HEK293T (cell line): ENCODE measurements around the gene ATP7A.

Source experiments
- CTCF ChIA-PET: fragments of 350-600 bp; formaldehyde crosslinking; extraction: SDS; loops from one replicate; lab custom pipeline; 2021; ENCODE audit warnings: antibody characterized with exemption, inconsistent platforms; lab: Yijun Ruan, JAX
- POLR2A ChIA-PET: fragments of 350-600 bp; formaldehyde crosslinking; extraction: SDS; loops from one replicate; lab custom pipeline; 2020; ENCODE audit warnings: antibody characterized with exemption, inconsistent platforms; lab: Yijun Ruan, JAX
- DNase-seq: peaks from one replicate; pipeline ENCODE4 v3.0.0; 2012; ENCODE audit warnings: mixed read lengths; ENCODE audit errors: extremely low spot score
- ARNT ChIP-seq: fragments of 450-650 bp; IDR thresholded peaks from 2 replicates; pipeline ENCODE4 v1.6.1; 2017; ENCODE audit warnings: mild to moderate bottlenecking
- BHLHE40 ChIP-seq: fragments of 450-650 bp; IDR thresholded peaks from 2 replicates; pipeline ENCODE4 v1.6.1; 2016; ENCODE audit warnings: mild to moderate bottlenecking, moderate library complexity, borderline replicate concordance
- CTBP1 ChIP-seq: fragments of 450-650 bp; IDR thresholded peaks from 2 replicates; pipeline ENCODE4 v1.6.1; 2016; ENCODE audit warnings: borderline replicate concordance
- ELF4 ChIP-seq: fragments of 450-650 bp; IDR thresholded peaks from 2 replicates; pipeline ENCODE4 v1.6.1; 2017; ENCODE audit warnings: antibody characterized with exemption
- FOXA1 ChIP-seq: fragments of 450-650 bp; IDR thresholded peaks from 2 replicates; pipeline ENCODE4 v1.6.1; 2016; ENCODE audit warnings: mild to moderate bottlenecking
- FOXK2 ChIP-seq: fragments of 450-650 bp; IDR thresholded peaks from 2 replicates; pipeline ENCODE4 v1.6.1; 2016; ENCODE audit warnings: mild to moderate bottlenecking
- FOXM1 ChIP-seq: fragments of 450-650 bp; IDR thresholded peaks from 2 replicates; pipeline ENCODE4 v1.6.1; 2017; ENCODE audit warnings: mild to moderate bottlenecking, borderline replicate concordance
- HDGF ChIP-seq: fragments of 450-650 bp; IDR thresholded peaks from 2 replicates; pipeline ENCODE4 v1.6.1; 2017; ENCODE audit warnings: antibody characterized with exemption, borderline replicate concordance
- L3MBTL2 ChIP-seq: fragments of 450-650 bp; conservative IDR thresholded peaks from 2 replicates; pipeline ENCODE4 v1.6.1; 2016; ENCODE audit warnings: mild to moderate bottlenecking
- LEF1 ChIP-seq: fragments of 450-650 bp; IDR thresholded peaks from 2 replicates; pipeline ENCODE4 v1.6.1; 2017; ENCODE audit warnings: mild to moderate bottlenecking, borderline replicate concordance
- NFRKB ChIP-seq: fragments of 450-650 bp; IDR thresholded peaks from 2 replicates; pipeline ENCODE4 v1.6.1; 2016; ENCODE audit warnings: mild to moderate bottlenecking, moderate library complexity
- SP1 ChIP-seq: fragments of 450-650 bp; IDR thresholded peaks from 2 replicates; pipeline ENCODE4 v1.6.1; 2017
- SUZ12 ChIP-seq: fragments of 450-650 bp; IDR thresholded peaks from 2 replicates; pipeline ENCODE4 v1.6.1; 2016; ENCODE audit warnings: mild to moderate bottlenecking
- TARDBP ChIP-seq: fragments of 450-650 bp; IDR thresholded peaks from 2 replicates; pipeline ENCODE4 v1.6.1; 2016
- ZNF384 ChIP-seq: fragments of 450-650 bp; IDR thresholded peaks from 2 replicates; pipeline ENCODE4 v1.6.1; 2016
- TF ChIP-seq, protein P1 (sequence below): fragments of 450-650 bp; IDR thresholded peaks from 2 replicates; pipeline ENCODE4 v1.6.1; 2016

Gene ATP7A

DNA sequence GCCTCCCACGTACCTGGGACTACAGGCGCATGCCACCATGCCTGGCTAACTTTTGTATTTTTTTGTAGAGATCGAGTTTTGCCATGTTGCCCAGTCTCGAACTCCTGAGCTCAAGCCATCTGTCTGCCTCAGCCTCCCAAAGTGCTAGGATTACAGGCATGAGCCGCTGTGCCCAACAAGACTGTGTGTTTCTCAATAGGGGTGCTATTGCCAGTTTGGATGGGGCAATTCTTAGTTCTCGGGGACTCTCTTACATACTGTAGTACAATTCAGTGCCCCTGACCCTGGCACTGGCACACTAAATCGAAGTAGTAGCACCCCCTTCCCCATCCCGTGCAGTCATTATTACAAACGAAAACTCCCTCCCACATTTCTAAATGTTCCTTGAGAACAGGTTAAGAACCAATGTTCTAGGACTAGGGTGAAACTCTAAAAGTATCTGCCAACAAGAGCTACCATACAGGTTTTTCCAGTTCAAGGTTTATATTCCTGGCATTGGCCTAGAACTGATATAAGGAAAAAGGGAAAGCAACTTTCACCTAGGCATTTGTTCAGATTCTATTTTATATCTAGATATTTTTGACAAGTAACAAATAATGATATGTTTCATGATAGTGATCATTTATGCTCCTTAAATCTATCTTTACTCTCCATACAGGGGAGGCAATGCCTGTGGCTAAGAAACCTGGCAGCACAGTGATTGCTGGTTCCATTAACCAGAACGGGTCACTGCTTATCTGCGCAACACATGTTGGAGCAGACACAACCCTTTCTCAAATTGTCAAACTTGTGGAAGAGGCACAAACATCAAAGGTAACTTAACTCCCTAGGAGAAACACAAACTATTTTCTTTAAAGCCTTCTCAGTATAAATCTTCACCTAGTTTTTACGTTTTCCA lies 109.3 kb downstream of the ATP7A start:
- no peak for TF ChIP-seq HDGF
- TF ChIP-seq FOXK2, result no peak
- TF ChIP-seq, protein P1, sequence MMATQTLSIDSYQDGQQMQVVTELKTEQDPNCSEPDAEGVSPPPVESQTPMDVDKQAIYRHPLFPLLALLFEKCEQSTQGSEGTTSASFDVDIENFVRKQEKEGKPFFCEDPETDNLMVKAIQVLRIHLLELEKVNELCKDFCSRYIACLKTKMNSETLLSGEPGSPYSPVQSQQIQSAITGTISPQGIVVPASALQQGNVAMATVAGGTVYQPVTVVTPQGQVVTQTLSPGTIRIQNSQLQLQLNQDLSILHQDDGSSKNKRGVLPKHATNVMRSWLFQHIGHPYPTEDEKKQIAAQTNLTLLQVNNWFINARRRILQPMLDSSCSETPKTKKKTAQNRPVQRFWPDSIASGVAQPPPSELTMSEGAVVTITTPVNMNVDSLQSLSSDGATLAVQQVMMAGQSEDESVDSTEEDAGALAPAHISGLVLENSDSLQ, result no peak
- no peak for TF ChIP-seq ARNT
- no peak for TF ChIP-seq SP1
- TF ChIP-seq FOXA1, result no peak
- no peak for TF ChIP-seq BHLHE40
- ChIA-PET POLR2A (no interaction called here), CTCF (no interaction called here)
- DNase-seq, result no peak

DNA sequence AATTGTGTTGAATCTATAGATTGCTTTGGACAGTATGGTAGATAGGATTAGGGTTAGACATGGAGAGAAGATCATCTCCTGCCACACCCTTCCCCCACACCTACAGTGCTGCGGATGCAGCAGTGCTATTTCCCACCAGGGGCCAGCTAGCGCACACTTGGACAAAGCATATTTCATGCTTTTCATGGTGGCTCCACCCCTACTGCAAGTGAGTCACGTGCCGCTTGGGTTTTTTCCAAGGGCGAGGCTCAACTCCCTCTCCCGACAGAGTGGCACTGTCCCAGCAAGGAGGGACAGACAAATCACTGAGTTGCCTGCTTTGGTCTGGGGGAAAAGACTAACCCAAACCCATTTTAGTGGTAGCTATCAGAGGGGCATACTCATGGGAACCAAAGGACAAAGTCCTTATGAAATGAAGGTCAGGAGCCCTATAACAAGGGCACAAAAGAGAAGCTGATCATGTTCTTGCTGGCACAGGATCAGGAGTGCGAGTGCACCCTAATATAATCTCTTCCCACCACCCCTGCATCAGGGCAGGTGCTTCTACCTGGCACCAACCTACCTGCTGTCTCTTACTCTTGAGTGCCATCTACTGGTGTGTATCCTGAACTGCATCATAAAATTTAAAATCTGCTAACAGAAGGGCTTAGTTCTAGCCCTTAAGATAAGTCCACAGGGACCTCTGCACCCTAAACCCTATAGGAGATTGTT lies 114.0 kb downstream of the ATP7A start:
- POLR2A ChIA-PET, result no interaction called here
- TF ChIP-seq FOXM1 (no peak), FOXK2 (no peak), BHLHE40 (no peak), L3MBTL2 (no peak), LEF1 (no peak)
- CTCF ChIA-PET, result interaction anchor here (0.6 to 1.5 kb wide), 10 partner anchors 8 to 1545 kb away, joined by 3 to 7 read pairs (median 4); partner anchors contain the start of gene ATP7A
- peak; percentile 47 for DNase-seq

DNA sequence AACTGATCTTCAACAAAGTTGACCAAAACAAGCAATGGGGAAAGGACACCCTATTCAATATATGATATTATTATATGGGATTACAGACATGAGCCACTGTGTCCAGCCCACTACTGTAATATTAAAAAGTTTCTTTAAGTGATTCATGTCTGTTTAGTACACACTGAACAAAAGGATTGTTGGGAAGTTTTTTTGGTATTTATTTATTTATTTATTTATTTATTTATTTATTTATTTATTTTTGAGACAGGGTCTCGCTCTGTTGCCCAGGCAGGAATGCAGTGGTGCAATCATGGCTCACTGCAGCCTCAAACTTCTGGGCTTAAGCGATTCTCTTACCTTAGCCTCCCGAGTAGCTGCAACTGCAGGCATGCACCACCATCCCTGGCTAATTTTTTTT lies 117.3 kb downstream of the ATP7A start:
- DNase-seq, result no peak
- CTCF ChIA-PET, result interaction anchor here (0.7 kb wide), 1 partner anchor 1613 kb away, joined by 4 read pairs; no protein-coding TSS in a partner anchor
- no peak for TF ChIP-seq SP1
- TF ChIP-seq, protein P1, result no peak
- POLR2A ChIA-PET, result no interaction called here

DNA sequence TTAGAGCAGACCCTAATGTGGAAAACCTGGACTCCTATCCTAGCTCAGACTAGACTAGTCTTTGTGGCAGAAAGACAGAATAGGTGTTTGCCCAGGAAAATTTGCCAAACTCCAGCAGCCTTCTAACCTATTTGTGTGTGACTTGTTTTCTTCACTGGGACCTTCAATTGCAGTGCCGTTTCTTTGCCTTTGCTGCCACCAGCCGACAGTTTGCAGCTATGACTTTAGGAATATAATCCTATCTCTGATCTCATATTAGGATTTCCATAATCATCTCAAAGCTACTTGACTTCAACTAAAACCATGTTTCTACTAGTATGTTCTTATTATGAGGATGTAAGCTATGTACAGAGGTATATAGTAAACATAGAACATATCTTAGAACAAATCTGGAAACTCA lies 119.2 kb downstream of the ATP7A start:
- peak; percentile 59 for DNase-seq
- ChIA-PET POLR2A (no interaction called here), CTCF (interaction anchor here (0.5 to 1.2 kb wide), 2 partner anchors 398 to 1870 kb away, joined by 3 read pairs; no protein-coding TSS in a partner anchor)
- no peak for TF ChIP-seq SP1
- no peak for TF ChIP-seq SUZ12
- TF ChIP-seq FOXA1, result no peak
- no peak for TF ChIP-seq L3MBTL2
- TF ChIP-seq ARNT, result no peak
- TF ChIP-seq ZNF384, result no peak
- no peak for TF ChIP-seq TARDBP
- no peak for TF ChIP-seq FOXM1
- no peak for TF ChIP-seq BHLHE40

DNA sequence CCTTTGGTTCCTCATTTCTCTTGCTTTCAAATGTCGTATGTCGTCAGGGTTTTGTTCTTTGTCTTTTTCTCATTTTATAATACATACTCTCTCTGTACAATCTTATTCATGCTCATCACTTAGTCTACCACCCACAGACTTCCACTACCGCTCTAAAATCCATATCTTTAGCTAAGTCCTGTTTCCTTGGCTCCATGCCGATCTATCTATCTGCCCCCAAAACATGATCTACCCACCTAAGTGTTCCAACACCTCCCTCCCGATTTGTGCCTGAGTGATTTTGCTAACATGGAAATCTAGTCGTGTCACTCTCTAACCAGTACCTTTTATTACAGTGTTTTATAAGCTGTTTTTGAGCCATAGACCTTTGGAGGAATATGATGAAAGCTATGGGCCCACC lies 124.6 kb downstream of the ATP7A start:
- CTCF ChIA-PET, result no interaction called here
- no peak for DNase-seq
- POLR2A ChIA-PET, result no interaction called here
- TF ChIP-seq HDGF, result no peak
- no peak for TF ChIP-seq SP1
- no peak for TF ChIP-seq TARDBP
- TF ChIP-seq FOXM1, result no peak
- no peak for TF ChIP-seq FOXA1
- no peak for TF ChIP-seq BHLHE40
- TF ChIP-seq NFRKB, result no peak
- TF ChIP-seq L3MBTL2, result no peak
- no peak for TF ChIP-seq SUZ12
- no peak for TF ChIP-seq LEF1
- TF ChIP-seq, protein P1, result no peak
- TF ChIP-seq ARNT, result no peak
- no peak for TF ChIP-seq ELF4
- no peak for TF ChIP-seq FOXK2
- no peak for TF ChIP-seq ZNF384
- TF ChIP-seq CTBP1, result no peak

DNA sequence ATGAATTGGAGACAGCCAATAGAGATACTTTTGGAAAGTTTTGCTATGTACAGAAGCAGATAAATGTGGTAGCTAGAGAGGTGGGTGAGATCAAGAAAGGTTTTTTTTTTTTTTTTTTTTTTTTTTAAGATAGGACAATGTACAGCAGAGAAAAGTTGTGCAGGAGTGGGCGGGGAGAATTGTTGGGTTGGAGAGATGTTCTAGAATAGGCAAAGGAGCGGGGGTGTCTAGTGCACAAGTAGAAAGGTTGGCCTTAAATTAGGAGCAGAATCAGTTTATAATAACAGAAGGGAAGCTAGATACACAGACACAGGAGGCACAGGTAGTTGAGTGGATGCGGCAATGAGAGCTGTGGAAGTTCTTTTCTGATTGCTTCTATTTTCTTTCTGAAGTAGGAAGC lies 127.4 kb downstream of the ATP7A start:
- TF ChIP-seq NFRKB (no peak), ELF4 (no peak), FOXK2 (no peak), BHLHE40 (no peak), ZNF384 (no peak), LEF1 (no peak), SUZ12 (no peak), L3MBTL2 (no peak), TARDBP (no peak), CTBP1 (no peak), SP1 (no peak), FOXM1 (no peak), FOXA1 (no peak)
- TF ChIP-seq, protein P1, result no peak

More for the DNA sequence above, 127.4 kb downstream of the ATP7A start:
- no peak for DNase-seq
- POLR2A ChIA-PET, result no interaction called here
- CTCF ChIA-PET, result no interaction called here
